Measurements from ENCODE around the gene PLPP4.

PLPP4 gene

GRCh38 chr10:120612756-120613155, 155.7 kb downstream of the PLPP4 start:
- DNase-seq (ENCODE audit: low spot score): no peak

- DNase-seq (ENCODE audit: low spot score): no peak
These were observed 156.2 kb downstream of the PLPP4 start for GRCh38 chr10:120613180-120613579.

- DNase-seq (ENCODE audit: low spot score): no peak
These were observed 157.7 kb downstream of the PLPP4 start for GRCh38 chr10:120614680-120615079.

- DNase-seq (ENCODE audit: low spot score): no peak
These were observed 159.4 kb downstream of the PLPP4 start for GRCh38 chr10:120616311-120616911.

- no peak for DNase-seq (ENCODE audit: low spot score)
These were observed 171.2 kb downstream of the PLPP4 start for GRCh38 chr10:120628197-120628596.

- no peak for DNase-seq (ENCODE audit: low spot score)
These were observed 173.2 kb downstream of the PLPP4 start for GRCh38 chr10:120630266-120630665.

- no peak for DNase-seq (ENCODE audit: low spot score)
These were observed 175.0 kb downstream of the PLPP4 start for GRCh38 chr10:120632047-120632446.

- DNase-seq (ENCODE audit: low spot score): no peak
These were observed 175.9 kb downstream of the PLPP4 start for GRCh38 chr10:120632942-120633341.

GRCh38 chr10:120634659-120635058, 177.6 kb downstream of the PLPP4 start:
- DNase-seq (ENCODE audit: low spot score): no peak
